HG02571 (cell line): ENCODE results near the gene ZC3H8.
"Not testable (repeated sequence)": the region's sequence is repeated elsewhere in the genome, so short reads cannot be mapped to it uniquely, and the experiment has no call there.

ENCODE experiments used
- ATAC-seq: cut with Tn5 transposase; IDR thresholded peaks from one replicate; pipeline ENCODE4 v1.9.1; 2021; ENCODE audit warnings: mild to moderate bottlenecking, moderate library complexity; ENCODE audit not compliant: unreplicated experiment

ZC3H8 gene

GRCh38 chr2:112254466-112255240 is at the start of gene ZC3H8:
ZC3H8 (minus strand) TSS chr2:112255042; CDS start chr2:112254981, 61 bp downstream.
- ATAC-seq = peak; percentile 92

DNA sequence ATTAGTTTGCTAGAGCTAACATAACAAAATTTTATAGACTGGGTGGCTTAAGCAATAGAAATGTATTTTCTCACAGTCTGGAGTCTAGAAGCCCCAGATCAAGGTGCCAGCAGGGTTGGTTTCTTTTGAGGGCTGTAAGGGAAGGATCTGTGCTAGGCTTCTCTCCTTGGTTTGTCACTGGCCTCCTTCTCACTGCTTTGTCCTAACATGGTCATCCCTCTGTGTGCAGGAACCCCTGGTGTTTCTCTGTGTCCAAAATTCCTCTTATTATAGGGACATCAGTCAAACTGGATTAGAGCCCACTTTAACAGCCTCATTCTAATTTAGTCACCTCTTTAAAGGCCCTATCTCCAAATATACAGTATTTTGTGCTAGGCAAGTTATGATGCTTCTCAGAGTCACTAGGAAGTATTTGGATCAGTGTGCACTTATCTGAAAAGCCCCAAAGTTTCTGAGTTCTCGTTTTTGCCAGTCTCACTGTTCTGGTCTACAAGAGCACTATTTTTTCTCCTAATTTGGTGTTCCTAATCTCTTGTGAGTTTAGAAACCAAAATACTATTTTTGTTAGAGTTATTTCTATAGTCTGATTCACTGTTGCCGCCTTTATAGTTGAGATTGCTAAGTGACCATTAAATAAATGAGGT is 49.6 kb upstream of the ZC3H8 start:
- ATAC-seq = no peak

- no peak for ATAC-seq
Observed at GRCh38 chr2:112301973-112302372, 47.1 kb upstream of the ZC3H8 start.

DNA sequence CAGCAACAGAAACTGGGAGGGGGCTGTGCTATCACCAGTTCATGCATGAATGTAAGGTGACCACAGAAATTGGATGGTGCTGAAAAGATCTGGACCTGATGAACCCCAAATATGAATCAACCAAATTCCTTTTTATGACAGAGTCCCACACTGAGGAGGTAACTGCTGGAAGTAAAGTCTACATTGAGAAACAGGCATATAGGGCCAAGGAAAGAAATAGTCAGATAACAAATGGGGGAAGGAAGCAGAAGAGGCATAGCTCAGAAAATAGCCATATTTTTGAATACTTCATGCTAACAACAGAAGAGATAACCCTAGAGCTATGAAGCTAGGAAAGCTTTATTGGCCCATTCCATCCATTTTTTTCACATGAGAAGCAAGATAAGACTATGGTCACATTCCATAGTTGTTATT is 46.3 kb upstream of the ZC3H8 start:
- ATAC-seq = no peak

GRCh38 chr2:112296407-112296806 is 41.6 kb upstream of the ZC3H8 start:
- no peak for ATAC-seq

DNA sequence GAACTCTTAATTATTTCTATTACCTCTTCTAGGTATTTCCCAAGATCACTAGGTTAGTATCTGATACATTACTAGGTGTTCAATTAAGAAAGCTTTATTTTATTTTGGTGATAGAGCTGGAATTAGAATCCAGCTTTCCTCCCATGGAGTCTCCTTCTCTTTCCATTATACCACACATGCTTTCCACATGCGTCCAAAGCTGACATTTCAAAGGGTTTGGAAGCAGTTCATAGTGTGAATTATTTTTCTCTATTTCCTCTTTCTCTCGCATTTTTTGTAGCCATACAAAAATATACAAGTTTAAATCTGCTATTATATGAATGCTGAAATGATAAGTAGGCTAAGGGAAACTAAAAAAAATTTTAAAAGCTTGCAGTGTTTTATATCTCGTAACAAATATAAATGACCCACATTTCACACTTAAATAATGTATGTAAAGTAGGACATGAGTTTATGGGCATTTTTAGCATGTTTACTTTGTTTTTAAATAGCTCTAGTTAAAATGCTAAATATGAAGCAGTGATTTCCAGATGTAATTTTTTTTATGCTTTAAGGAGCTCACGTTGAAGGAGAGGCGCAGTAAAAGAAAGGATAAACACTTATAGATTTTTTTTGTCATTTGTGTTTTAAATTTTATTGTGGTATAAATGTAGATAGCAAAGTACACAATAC is 40.7 kb upstream of the ZC3H8 start:
- no peak for ATAC-seq

- ATAC-seq = no peak
Observed at GRCh38 chr2:112293636-112294401, 39.0 kb upstream of the ZC3H8 start.

GRCh38 chr2:112290648-112291047 is 35.8 kb upstream of the ZC3H8 start:
- no peak for ATAC-seq

DNA sequence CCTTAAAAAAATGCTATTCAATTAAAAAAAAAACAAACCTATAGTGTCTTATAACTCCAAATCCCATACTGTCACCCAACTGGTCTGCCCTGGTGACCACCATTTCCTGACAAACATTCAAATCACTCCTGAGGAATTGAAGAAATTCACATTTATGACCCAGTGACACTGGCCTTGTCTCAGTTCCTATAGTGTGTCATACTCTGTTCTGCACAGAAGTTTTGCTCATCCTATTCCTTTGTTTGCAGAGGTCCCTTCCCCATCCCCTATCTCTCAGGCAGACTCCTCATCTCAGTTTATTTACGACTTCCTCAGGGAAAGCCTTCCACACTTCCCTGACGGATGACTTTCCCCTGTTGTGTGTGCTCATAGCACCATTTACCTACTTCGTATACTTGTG is 35.2 kb upstream of the ZC3H8 start:
- no peak for ATAC-seq

- ATAC-seq = not testable (repeated sequence)
Observed at GRCh38 chr2:112283535-112283934, 28.7 kb upstream of the ZC3H8 start.

DNA sequence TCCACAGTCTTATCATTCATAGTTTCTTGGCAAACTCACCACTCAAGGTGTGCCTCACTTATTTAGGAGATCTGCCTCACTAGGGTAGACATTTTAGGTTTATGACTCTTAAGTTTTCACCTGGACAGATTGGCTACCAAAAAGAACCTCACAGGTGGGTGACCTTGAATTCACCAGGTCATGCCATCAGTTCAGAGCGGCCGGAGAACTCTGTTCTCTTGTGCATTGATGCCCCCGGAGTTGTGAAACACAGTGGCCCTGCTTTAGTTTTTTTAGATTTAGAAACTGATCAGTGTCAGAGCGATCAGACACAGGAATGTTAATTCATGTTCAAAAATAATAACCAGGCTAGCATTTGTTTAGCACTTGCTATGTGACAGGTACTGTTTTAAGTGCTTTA is 27.2 kb upstream of the ZC3H8 start:
- not testable (repeated sequence) for ATAC-seq

- ATAC-seq = no peak
Observed at GRCh38 chr2:112277596-112278220, 22.9 kb upstream of the ZC3H8 start.

- no peak for ATAC-seq
Observed at GRCh38 chr2:112276954-112277353, 22.1 kb upstream of the ZC3H8 start.

GRCh38 chr2:112275887-112276773 is 21.3 kb upstream of the ZC3H8 start:
- peak; percentile 55 for ATAC-seq

DNA sequence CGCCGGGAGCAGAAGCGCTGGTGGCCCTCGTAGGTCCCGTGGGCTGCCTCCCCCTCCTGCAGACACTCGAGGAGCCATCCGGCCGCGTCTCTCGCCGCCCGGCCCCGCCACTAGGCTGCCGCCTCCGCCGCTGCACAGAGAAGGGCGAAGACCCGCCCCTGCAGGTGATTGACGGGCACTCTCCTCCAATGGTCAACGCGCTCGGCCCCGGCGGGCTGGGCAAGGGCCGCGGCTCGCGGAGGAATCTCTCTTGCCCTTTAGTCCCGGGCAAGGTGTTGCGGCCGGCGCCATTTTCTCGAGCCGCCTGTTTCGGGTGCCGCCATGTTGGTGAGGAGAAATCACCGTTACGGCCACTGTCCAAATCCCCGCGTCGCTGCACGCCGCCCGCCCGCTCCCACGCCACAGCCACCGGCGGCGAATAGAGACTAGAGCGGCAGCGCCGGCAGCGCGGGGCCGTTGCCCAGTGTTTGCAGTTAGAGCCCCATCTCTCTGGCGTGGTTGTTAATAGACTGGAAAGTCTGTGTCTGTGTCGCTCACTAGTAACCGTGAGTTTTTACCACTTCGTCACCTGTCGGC is 20.6 kb upstream of the ZC3H8 start, which contains the start of gene ZC3H6:
Gene ZC3H6 (plus strand): TSS at position 287 of the 576 bp plus-strand sequence. CDS start 398 bp downstream, outside the sequence.
- peak; percentile 95 for ATAC-seq

DNA sequence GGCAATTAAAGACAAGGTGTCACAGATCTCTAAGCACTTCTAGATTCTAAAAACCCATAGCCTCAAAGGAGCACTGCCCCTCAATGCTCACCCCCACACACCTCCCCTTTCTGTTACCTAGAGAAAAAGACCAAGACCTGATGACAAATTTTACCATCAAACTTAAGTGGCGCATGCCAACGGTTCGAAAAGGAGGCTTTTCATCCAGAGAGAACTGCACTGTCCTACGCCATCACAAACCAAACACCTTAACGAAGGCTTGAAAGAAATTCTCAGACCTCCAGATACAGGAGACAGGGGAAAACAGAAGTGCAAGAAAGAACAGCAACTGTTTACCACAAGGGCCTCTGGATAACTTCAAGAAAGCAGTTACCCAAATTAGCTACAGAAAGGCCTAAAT is 18.5 kb upstream of the ZC3H8 start:
- no peak for ATAC-seq

- ATAC-seq = no peak
Observed at GRCh38 chr2:112272669-112273068, 17.8 kb upstream of the ZC3H8 start.

DNA sequence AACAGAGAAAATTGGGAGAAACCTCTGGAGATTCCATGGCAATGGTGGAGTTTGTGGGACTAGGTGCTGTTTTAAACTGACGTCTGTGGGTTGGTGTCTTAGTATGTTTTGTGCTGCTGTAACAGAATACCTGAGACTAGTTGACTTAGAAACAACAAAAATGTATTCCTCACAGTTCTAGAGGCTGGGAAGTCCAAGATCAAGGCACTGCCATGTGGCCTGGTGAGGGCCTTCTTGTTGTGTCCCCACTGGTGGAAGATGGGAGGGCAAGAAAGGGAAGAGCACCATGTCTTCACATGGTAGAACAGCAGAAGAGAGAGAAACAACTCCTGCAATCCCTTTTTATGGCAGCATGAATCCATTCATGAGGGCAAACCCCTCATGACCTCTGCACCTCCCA is 13.7 kb upstream of the ZC3H8 start:
- ATAC-seq = no peak

DNA sequence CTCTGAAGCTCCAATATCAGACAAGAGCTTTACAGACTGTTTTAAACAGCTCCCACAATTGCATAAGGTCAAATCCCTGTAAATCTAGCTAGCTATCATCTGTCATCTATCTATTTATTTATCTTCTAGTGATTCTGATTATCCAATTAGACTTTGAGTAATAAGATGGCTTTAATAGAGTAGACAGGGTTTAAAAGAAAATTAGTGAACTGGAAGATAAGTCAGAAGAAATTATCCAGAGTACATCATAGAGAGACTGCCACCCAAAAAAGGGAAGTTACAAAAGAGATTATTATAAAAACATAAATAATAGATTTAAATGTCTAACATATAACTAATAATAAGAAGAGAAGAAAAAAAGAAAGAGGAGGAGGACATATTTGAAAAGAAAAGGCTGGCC is 8.0 kb upstream of the ZC3H8 start:
- no peak for ATAC-seq
